Astrocyte (in vitro differentiated cells and primary cell): ENCODE results near the gene MTMR4. TPM values are rescaled to one million over a fixed set of nuclear protein-coding genes. Genes with fewer than 3 reads are reported as not detected.
A peak's percentile ranks its signal among the peaks of the same experiment; 100 is the strongest.

Source experiments
- DNase-seq: peaks from one replicate; pipeline ENCODE4 v3.0.0-alpha.2; 2010; ENCODE audit warnings: low read depth
- FAIRE-seq: peaks from 2 replicates; lab custom pipeline; 2011; peaks lifted over from hg19 to GRCh38; lab: Jason Lieb, UNC
- H2AFZ ChIP-seq: 2 replicates; pipeline ENCODE4 v1.6.0; 2012; ENCODE audit warnings: low read depth, low read length, inconsistent platforms
- H3K27ac ChIP-seq: 2 replicates; pipeline ENCODE4 v1.5.1; 2011; ENCODE audit warnings: low read depth, low read length, inconsistent platforms
- H3K27me3 ChIP-seq: 2 replicates; pipeline ENCODE4 v1.6.0; 2011; ENCODE audit warnings: low read length, inconsistent platforms; ENCODE audit not compliant: insufficient read depth
- H3K36me3 ChIP-seq: 2 replicates; pipeline ENCODE4 v1.5.1; 2011; ENCODE audit warnings: low read length, inconsistent platforms; ENCODE audit not compliant: insufficient read depth
- H3K4me1 ChIP-seq: 2 replicates; pipeline ENCODE4 v1.5.1; 2011; ENCODE audit warnings: low read length, inconsistent platforms; ENCODE audit not compliant: insufficient read depth
- H3K4me2 ChIP-seq: 2 replicates; pipeline ENCODE4 v1.6.0; 2012; ENCODE audit warnings: low read length, inconsistent platforms
- H3K4me3 ChIP-seq: 2 replicates; pipeline ENCODE4 v1.5.1; 2011; ENCODE audit warnings: low read depth, mild to moderate bottlenecking, low read length, inconsistent platforms; ENCODE audit not compliant: insufficient read depth
- H3K79me2 ChIP-seq: 2 replicates; pipeline ENCODE4 v1.6.0; 2012; ENCODE audit warnings: mild to moderate bottlenecking, low read length, inconsistent platforms; ENCODE audit not compliant: insufficient read depth
- H3K9ac ChIP-seq: 2 replicates; pipeline ENCODE4 v1.6.0; 2012; ENCODE audit warnings: mild to moderate bottlenecking, low read length, inconsistent platforms
- H3K9me3 ChIP-seq: 2 replicates; pipeline ENCODE4 v1.5.1; 2012; ENCODE audit warnings: low read depth, mild to moderate bottlenecking, low read length, inconsistent platforms; ENCODE audit not compliant: insufficient read depth
- H4K20me1 ChIP-seq: 2 replicates; pipeline ENCODE4 v1.6.0; 2012; ENCODE audit warnings: low read length, inconsistent platforms; ENCODE audit not compliant: insufficient read depth
- H3K27ac Mint-ChIP-seq: one replicate; pipeline ENCODE4 v1.8.0; 2021; ENCODE audit warnings: mild to moderate bottlenecking, mixed read lengths; ENCODE audit not compliant: unreplicated experiment
- H3K27me3 Mint-ChIP-seq: one replicate; pipeline ENCODE4 v1.8.0; 2021; ENCODE audit warnings: low read depth, mixed read lengths; ENCODE audit not compliant: unreplicated experiment
- H3K36me3 Mint-ChIP-seq: one replicate; pipeline ENCODE4 v1.8.0; 2021; ENCODE audit warnings: low read depth, mixed read lengths; ENCODE audit not compliant: unreplicated experiment
- H3K4me1 Mint-ChIP-seq: one replicate; pipeline ENCODE4 v1.8.0; 2021; ENCODE audit warnings: low read depth, mixed read lengths; ENCODE audit not compliant: unreplicated experiment
- H3K4me3 Mint-ChIP-seq: one replicate; pipeline ENCODE4 v1.8.0; 2021; ENCODE audit warnings: mild to moderate bottlenecking, moderate library complexity, mixed read lengths; ENCODE audit not compliant: unreplicated experiment
- H3K9me3 Mint-ChIP-seq: one replicate; pipeline ENCODE4 v1.8.0; 2021; ENCODE audit warnings: mild to moderate bottlenecking, mixed read lengths; ENCODE audit not compliant: unreplicated experiment
- CTCF ChIP-seq: IDR thresholded peaks from 2 replicates; pipeline ENCODE4 v1.5.1; 2011; ENCODE audit warnings: low read depth, mild to moderate bottlenecking, inconsistent platforms, low read length, moderate library complexity; ENCODE audit not compliant: insufficient read depth
- EZH2 ChIP-seq: IDR thresholded peaks from 2 replicates; pipeline ENCODE4 v1.6.1; 2012; ENCODE audit warnings: mild to moderate bottlenecking, low read length, inconsistent platforms; ENCODE audit not compliant: insufficient read depth
- total RNA-seq: library from RNA; stranded (reverse); gene quantifications from 2 replicates; pipeline ENCODE4 v1.2.1, GENCODE V29; 2021

Gene MTMR4
- total RNA-seq, 1 donor from 2014 or later = 17.6 TPM

DNA sequence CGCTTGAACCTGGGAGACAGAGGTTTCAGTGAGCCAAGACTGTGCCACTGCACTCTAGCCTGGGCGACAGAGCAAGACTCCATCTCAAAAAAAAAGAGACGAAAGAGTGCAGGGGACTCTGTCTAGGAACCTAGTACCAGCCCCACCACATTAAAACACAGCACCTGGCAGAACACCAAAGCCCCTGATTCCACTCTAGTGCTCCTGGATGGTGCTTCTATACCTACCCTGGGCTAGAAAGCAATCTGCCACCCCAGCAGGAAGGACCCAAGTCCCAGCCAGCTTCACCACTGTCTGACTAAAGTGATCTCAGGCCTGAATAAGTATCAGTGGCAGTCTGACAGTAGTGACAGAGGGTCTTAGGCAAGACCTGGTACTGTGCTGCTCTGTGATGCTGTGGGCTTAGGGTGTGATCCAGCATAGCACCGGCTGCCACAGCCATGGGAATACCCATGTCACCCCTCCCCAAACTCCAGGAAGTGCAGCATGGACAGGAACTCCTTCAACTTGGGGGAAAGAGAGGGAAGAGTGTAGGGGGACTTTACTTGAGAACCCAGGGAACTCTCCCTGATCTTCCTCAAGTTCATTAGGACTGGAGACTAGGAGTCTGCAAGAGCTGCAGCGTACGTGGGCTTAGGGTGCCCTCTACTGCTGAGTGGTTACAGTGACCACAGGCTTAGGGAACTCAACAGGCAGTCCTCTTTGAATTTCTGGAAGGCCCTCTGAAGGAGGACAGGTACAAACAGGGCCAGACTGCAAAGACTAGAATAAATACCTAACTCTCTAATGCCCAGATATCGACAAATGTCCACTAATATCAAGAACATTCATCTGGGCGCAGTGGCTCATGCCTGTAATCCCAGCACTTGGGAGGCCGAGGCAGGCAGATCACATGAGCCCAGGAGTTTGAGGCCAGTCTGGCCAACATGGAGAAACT, 67.1 kb downstream of the MTMR4 start:
- peak; percentile 63 for DNase-seq
- no peaks in the 10 kb centered on the region for H3K27me3 Mint-ChIP-seq
- H3K9me3 Mint-ChIP-seq = peaks cover 2% of the 10 kb centered on the region
- peak overlapping the region; percentile 21 for H3K4me3 Mint-ChIP-seq
- FAIRE-seq = peak; percentile 56
- TF ChIP-seq EZH2 (no peak), CTCF (peak; percentile 87)
- Histone ChIP-seq H3K9me3 (no peaks in the 10 kb centered on the region), H2AFZ (no peak overlapping the region), H3K9ac (no peak overlapping the region), H3K27ac (no peak overlapping the region), H3K4me1 (no peaks in the 10 kb centered on the region), H4K20me1 (no peaks in the 10 kb centered on the region), H3K4me2 (no peak overlapping the region), H3K36me3 (no peaks in the 10 kb centered on the region), H3K4me3 (no peak overlapping the region), H3K27me3 (no peaks in the 10 kb centered on the region), H3K79me2 (no peaks in the 10 kb centered on the region)
- no peaks in the 10 kb centered on the region for H3K4me1 Mint-ChIP-seq
- H3K27ac Mint-ChIP-seq = no peak overlapping the region
- H3K36me3 Mint-ChIP-seq = no peaks in the 10 kb centered on the region

GRCh38 chr17:58446086-58446485, 68.4 kb downstream of the MTMR4 start:
- H3K4me1 ChIP-seq = no peaks in the 10 kb centered on the region
- H3K9me3 Mint-ChIP-seq = peaks cover 2% of the 10 kb centered on the region
- H3K4me1 Mint-ChIP-seq = no peaks in the 10 kb centered on the region
- H3K9me3 ChIP-seq = no peaks in the 10 kb centered on the region
- H3K79me2 ChIP-seq = no peaks in the 10 kb centered on the region
- H3K4me3 ChIP-seq = no peak overlapping the region
- H3K36me3 ChIP-seq = no peaks in the 10 kb centered on the region
- H3K36me3 Mint-ChIP-seq = no peaks in the 10 kb centered on the region
- H3K4me3 Mint-ChIP-seq = no peak overlapping the region
- no peak for TF ChIP-seq CTCF
- no peak for TF ChIP-seq EZH2
- H2AFZ ChIP-seq = no peak overlapping the region
- no peak for FAIRE-seq
- H3K27ac Mint-ChIP-seq = no peak overlapping the region
- H3K4me2 ChIP-seq = no peak overlapping the region
- DNase-seq = no peak
- peaks cover 3% of the 10 kb centered on the region for H3K27me3 Mint-ChIP-seq
- H3K9ac ChIP-seq = no peak overlapping the region
- H3K27me3 ChIP-seq = peaks cover 7% of the 10 kb centered on the region
- no peaks in the 10 kb centered on the region for H4K20me1 ChIP-seq
- no peak overlapping the region for H3K27ac ChIP-seq

Other genes with a start within 250 kb of the MTMR4 start
- gene MPO, start 233.7 kb downstream of the MTMR4 start, total RNA-seq = not detected in 2 replicates
- 0.60 and 0.79 TPM in 2 replicates for gene TSPOAP1, start 185.8 kb downstream of the MTMR4 start, total RNA-seq
- gene SUPT4H1, start 162.4 kb downstream of the MTMR4 start, total RNA-seq = 97.1 and 108 TPM in 2 replicates
- gene RNF43, start 97.1 kb downstream of the MTMR4 start, total RNA-seq = 1.2 TPM in 2 replicates
- gene HSF5, start 26.2 kb downstream of the MTMR4 start, total RNA-seq = not detected in 2 replicates
- 0.09 and 0.31 TPM in 2 replicates for gene TEX14, start 177.4 kb upstream of the MTMR4 start, total RNA-seq
- gene RAD51C, start 178.0 kb upstream of the MTMR4 start, total RNA-seq = 9.1 and 9.4 TPM in 2 replicates
- 0.67 and 0.79 TPM in 2 replicates for gene PPM1E, start 241.2 kb upstream of the MTMR4 start, total RNA-seq